ENCODE results near the gene AURKB.
"Not testable (repeated sequence)": the region's sequence is repeated elsewhere in the genome, so short reads cannot be mapped to it uniquely, and the experiment has no call there.

The AURKB gene

GRCh38 chr17:8253801-8254200 is 43.4 kb upstream of the AURKB start:
- TF ChIP-seq CTCF (IDR thresholded peaks at IDR 0.05): no peak
- no peak for DNase-seq
- Mint-ChIP-seq H3K9me3 (no peaks in the 10 kb centered on the region), H3K36me3 (ENCODE audit: low read depth) (peaks cover 47% of the 10 kb centered on the region), H3K4me1 (peaks cover 19% of the 10 kb centered on the region), H3K27ac (no peak overlapping the region), H3K4me3 (no peak overlapping the region), H3K27me3 (ENCODE audit: low read depth, poor library complexity) (no peaks in the 10 kb centered on the region)

- not testable (repeated sequence) for H3K4me3 Mint-ChIP-seq; H3K27ac Mint-ChIP-seq; H3K27me3 Mint-ChIP-seq (ENCODE audit: low read depth, poor library complexity); DNase-seq; H3K9me3 Mint-ChIP-seq
- Mint-ChIP-seq H3K36me3 (ENCODE audit: low read depth) (peaks cover 32% of the 10 kb centered on the region), H3K4me1 (peaks cover 22% of the 10 kb centered on the region)
Measured at GRCh38 chr17:8251411-8251810, 41.0 kb upstream of the AURKB start.

GRCh38 chr17:8249621-8250500 is 39.5 kb upstream of the AURKB start:
- Mint-ChIP-seq H3K27ac (peak overlapping the region; percentile 100), H3K4me3 (peak overlapping the region; percentile 98), H3K4me1 (peaks cover 22% of the 10 kb centered on the region), H3K36me3 (ENCODE audit: low read depth) (peaks cover 25% of the 10 kb centered on the region), H3K9me3 (no peaks in the 10 kb centered on the region), H3K27me3 (ENCODE audit: low read depth, poor library complexity) (no peaks in the 10 kb centered on the region)
- TF ChIP-seq CTCF (IDR thresholded peaks at IDR 0.05): no peak
- no peak for DNase-seq

- Mint-ChIP-seq H3K4me1 (peaks cover 22% of the 10 kb centered on the region), H3K9me3 (no peaks in the 10 kb centered on the region), H3K27ac (peak within 1 kb of the TSS; percentile 100), H3K27me3 (ENCODE audit: low read depth, poor library complexity) (no peaks in the 10 kb centered on the region), H3K36me3 (ENCODE audit: low read depth) (peaks cover 27% of the 10 kb centered on the region), H3K4me3 (peak within 1 kb of the TSS; percentile 98)
- TF ChIP-seq CTCF (IDR thresholded peaks at IDR 0.05): no peak
- DNase-seq: peak; percentile 98
Measured at GRCh38 chr17:8248751-8249607, 38.6 kb upstream of the AURKB start, which contains the start of gene PFAS. Gene PFAS, plus strand, starts transcription at chr17:8249289. Its CDS starts 4,649 bp downstream, at chr17:8253938.

GRCh38 chr17:8244768-8245167 is 34.4 kb upstream of the AURKB start:
- DNase-seq: no peak
- Mint-ChIP-seq H3K4me1 (peaks cover 10% of the 10 kb centered on the region), H3K4me3 (no peak overlapping the region), H3K27ac (no peak overlapping the region), H3K36me3 (ENCODE audit: low read depth) (peaks cover 29% of the 10 kb centered on the region), H3K27me3 (ENCODE audit: low read depth, poor library complexity) (no peaks in the 10 kb centered on the region), H3K9me3 (no peaks in the 10 kb centered on the region)
- no peak for TF ChIP-seq CTCF (IDR thresholded peaks at IDR 0.05)

- no peak overlapping the region for H3K27ac Mint-ChIP-seq
- no peak for DNase-seq
- no peaks in the 10 kb centered on the region for H3K9me3 Mint-ChIP-seq
- H3K27me3 Mint-ChIP-seq (ENCODE audit: low read depth, poor library complexity): no peaks in the 10 kb centered on the region
- H3K4me1 Mint-ChIP-seq: peaks cover 3% of the 10 kb centered on the region
- no peak overlapping the region for H3K4me3 Mint-ChIP-seq
- H3K36me3 Mint-ChIP-seq (ENCODE audit: low read depth): peaks cover 31% of the 10 kb centered on the region
- no peak for TF ChIP-seq CTCF (IDR thresholded peaks at IDR 0.05)
Measured at GRCh38 chr17:8243827-8244226, 33.5 kb upstream of the AURKB start.
